ENCODE measurements around the gene TMC1. TPM values are rescaled to one million over a fixed set of nuclear protein-coding genes. Genes with fewer than 3 reads are reported as not detected.

TMC1 gene
- total RNA-seq, 1 donor from 2014 or later = not detected

- Mint-ChIP-seq H3K36me3 (no peaks in the 10 kb centered on the region), H3K4me1 (peaks cover 14% of the 10 kb centered on the region), H3K27me3 (ENCODE audit: insufficient read depth, low read depth) (no peaks in the 10 kb centered on the region), H3K4me3 (no peak overlapping the region), H3K27ac (no peak overlapping the region), H3K9me3 (peaks cover 3% of the 10 kb centered on the region)
- Histone ChIP-seq H3K79me2 (ENCODE audit: low read depth) (no peaks in the 10 kb centered on the region), H3K9me3 (ENCODE audit: low read depth) (no peaks in the 10 kb centered on the region), H3K27ac (no peak overlapping the region), H3K27me3 (no peaks in the 10 kb centered on the region), H2AFZ (replicated peaks) (no peak overlapping the region), H3K4me1 (peaks cover 15% of the 10 kb centered on the region), H3K9ac (no peak overlapping the region), H3F3A (ENCODE audit: low read depth) (peaks cover 15% of the 10 kb centered on the region), H4K20me1 (ENCODE audit: low read depth) (no peaks in the 10 kb centered on the region), H3K36me3 (no peaks in the 10 kb centered on the region), H3K4me3 (no peak overlapping the region), H3K4me2 (no peak overlapping the region)
- no peak for DNase-seq (ENCODE audit: low spot score)
- no peak for TF ChIP-seq CTCF (IDR thresholded peaks at IDR 0.05)
- TF ChIP-seq EZH2 (IDR thresholded peaks at IDR 0.05) = no peak
- TF ChIP-seq EZH2phosphoT487 (IDR thresholded peaks at IDR 0.05) = no peak
Observed at GRCh38 chr9:72684615-72685014, 163.2 kb downstream of the TMC1 start.

GRCh38 chr9:72685911-72686310, 164.5 kb downstream of the TMC1 start:
- DNase-seq (ENCODE audit: low spot score) = no peak
- Mint-ChIP-seq H3K4me3 (no peak overlapping the region), H3K27me3 (ENCODE audit: insufficient read depth, low read depth) (no peaks in the 10 kb centered on the region), H3K27ac (no peak overlapping the region), H3K9me3 (peaks cover 5% of the 10 kb centered on the region), H3K36me3 (no peaks in the 10 kb centered on the region), H3K4me1 (peaks cover 9% of the 10 kb centered on the region)
- no peaks in the 10 kb centered on the region for H3K79me2 ChIP-seq (ENCODE audit: low read depth)
- H2AFZ ChIP-seq (replicated peaks) = peak overlapping the region; percentile 4
- no peaks in the 10 kb centered on the region for H3K36me3 ChIP-seq
- H3K9ac ChIP-seq = no peak overlapping the region
- no peaks in the 10 kb centered on the region for H3K27me3 ChIP-seq
- peaks cover 2% of the 10 kb centered on the region for H3K4me1 ChIP-seq
- no peak overlapping the region for H3K27ac ChIP-seq
- no peaks in the 10 kb centered on the region for H4K20me1 ChIP-seq (ENCODE audit: low read depth)
- no peak overlapping the region for H3K4me3 ChIP-seq
- H3F3A ChIP-seq (ENCODE audit: low read depth) = peaks cover 7% of the 10 kb centered on the region
- H3K9me3 ChIP-seq (ENCODE audit: low read depth) = no peaks in the 10 kb centered on the region
- TF ChIP-seq EZH2phosphoT487 (IDR thresholded peaks at IDR 0.05) (no peak), CTCF (IDR thresholded peaks at IDR 0.05) (no peak), EZH2 (IDR thresholded peaks at IDR 0.05) (no peak)
- H3K4me2 ChIP-seq = no peak overlapping the region

GRCh38 chr9:72687331-72687730, 165.9 kb downstream of the TMC1 start:
- Histone ChIP-seq H3K4me1 (no peaks in the 10 kb centered on the region), H3K36me3 (no peaks in the 10 kb centered on the region), H3F3A (ENCODE audit: low read depth) (no peaks in the 10 kb centered on the region), H3K27me3 (no peaks in the 10 kb centered on the region), H4K20me1 (ENCODE audit: low read depth) (no peaks in the 10 kb centered on the region), H3K79me2 (ENCODE audit: low read depth) (no peaks in the 10 kb centered on the region), H3K4me2 (no peak overlapping the region), H3K4me3 (no peak overlapping the region), H3K27ac (no peak overlapping the region), H3K9me3 (ENCODE audit: low read depth) (no peaks in the 10 kb centered on the region), H2AFZ (replicated peaks) (no peak overlapping the region), H3K9ac (no peak overlapping the region)
- no peaks in the 10 kb centered on the region for H3K36me3 Mint-ChIP-seq
- H3K4me1 Mint-ChIP-seq = peaks cover 6% of the 10 kb centered on the region
- no peak overlapping the region for H3K4me3 Mint-ChIP-seq
- no peak overlapping the region for H3K27ac Mint-ChIP-seq
- DNase-seq (ENCODE audit: low spot score) = no peak
- TF ChIP-seq EZH2phosphoT487 (IDR thresholded peaks at IDR 0.05) (no peak), CTCF (IDR thresholded peaks at IDR 0.05) (no peak), EZH2 (IDR thresholded peaks at IDR 0.05) (no peak)
- H3K27me3 Mint-ChIP-seq (ENCODE audit: insufficient read depth, low read depth) = no peaks in the 10 kb centered on the region
- H3K9me3 Mint-ChIP-seq = peaks cover 11% of the 10 kb centered on the region

All from neural progenitor cell (in vitro differentiated cells).